ENCODE data around the gene DCBLD1. TPM values are rescaled to one million over a fixed set of nuclear protein-coding genes. Genes with fewer than 3 reads are reported as not detected.

DCBLD1 gene
- total and polyA plus RNA-seq, 2 of the 13 experiments (the other 11 are each of a cell fraction or from before 2014, with no cell fraction given), result 23.2 to 41.5 TPM

GRCh38 chr6:117449549-117450439, 32.7 kb upstream of the DCBLD1 start (continued):
- TF ChIP-seq, protein P1, sequence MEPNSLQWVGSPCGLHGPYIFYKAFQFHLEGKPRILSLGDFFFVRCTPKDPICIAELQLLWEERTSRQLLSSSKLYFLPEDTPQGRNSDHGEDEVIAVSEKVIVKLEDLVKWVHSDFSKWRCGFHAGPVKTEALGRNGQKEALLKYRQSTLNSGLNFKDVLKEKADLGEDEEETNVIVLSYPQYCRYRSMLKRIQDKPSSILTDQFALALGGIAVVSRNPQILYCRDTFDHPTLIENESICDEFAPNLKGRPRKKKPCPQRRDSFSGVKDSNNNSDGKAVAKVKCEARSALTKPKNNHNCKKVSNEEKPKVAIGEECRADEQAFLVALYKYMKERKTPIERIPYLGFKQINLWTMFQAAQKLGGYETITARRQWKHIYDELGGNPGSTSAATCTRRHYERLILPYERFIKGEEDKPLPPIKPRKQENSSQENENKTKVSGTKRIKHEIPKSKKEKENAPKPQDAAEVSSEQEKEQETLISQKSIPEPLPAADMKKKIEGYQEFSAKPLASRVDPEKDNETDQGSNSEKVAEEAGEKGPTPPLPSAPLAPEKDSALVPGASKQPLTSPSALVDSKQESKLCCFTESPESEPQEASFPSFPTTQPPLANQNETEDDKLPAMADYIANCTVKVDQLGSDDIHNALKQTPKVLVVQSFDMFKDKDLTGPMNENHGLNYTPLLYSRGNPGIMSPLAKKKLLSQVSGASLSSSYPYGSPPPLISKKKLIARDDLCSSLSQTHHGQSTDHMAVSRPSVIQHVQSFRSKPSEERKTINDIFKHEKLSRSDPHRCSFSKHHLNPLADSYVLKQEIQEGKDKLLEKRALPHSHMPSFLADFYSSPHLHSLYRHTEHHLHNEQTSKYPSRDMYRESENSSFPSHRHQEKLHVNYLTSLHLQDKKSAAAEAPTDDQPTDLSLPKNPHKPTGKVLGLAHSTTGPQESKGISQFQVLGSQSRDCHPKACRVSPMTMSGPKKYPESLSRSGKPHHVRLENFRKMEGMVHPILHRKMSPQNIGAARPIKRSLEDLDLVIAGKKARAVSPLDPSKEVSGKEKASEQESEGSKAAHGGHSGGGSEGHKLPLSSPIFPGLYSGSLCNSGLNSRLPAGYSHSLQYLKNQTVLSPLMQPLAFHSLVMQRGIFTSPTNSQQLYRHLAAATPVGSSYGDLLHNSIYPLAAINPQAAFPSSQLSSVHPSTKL (CRISPR knock-in tag; IDR thresholded peaks at IDR 0.05), result 0 out of 2 replicates have a peak, but pooled peaks have one; percentile 29
- TF ChIP-seq RAD21 (CRISPR knock-in tag; IDR thresholded peaks at IDR 0.05), result peak; percentile 75
- TF ChIP-seq, protein P2, sequence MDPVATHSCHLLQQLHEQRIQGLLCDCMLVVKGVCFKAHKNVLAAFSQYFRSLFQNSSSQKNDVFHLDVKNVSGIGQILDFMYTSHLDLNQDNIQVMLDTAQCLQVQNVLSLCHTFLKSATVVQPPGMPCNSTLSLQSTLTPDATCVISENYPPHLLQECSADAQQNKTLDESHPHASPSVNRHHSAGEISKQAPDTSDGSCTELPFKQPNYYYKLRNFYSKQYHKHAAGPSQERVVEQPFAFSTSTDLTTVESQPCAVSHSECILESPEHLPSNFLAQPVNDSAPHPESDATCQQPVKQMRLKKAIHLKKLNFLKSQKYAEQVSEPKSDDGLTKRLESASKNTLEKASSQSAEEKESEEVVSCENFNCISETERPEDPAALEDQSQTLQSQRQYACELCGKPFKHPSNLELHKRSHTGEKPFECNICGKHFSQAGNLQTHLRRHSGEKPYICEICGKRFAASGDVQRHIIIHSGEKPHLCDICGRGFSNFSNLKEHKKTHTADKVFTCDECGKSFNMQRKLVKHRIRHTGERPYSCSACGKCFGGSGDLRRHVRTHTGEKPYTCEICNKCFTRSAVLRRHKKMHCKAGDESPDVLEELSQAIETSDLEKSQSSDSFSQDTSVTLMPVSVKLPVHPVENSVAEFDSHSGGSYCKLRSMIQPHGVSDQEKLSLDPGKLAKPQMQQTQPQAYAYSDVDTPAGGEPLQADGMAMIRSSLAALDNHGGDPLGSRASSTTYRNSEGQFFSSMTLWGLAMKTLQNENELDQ (CRISPR knock-in tag; IDR thresholded peaks at IDR 0.05; ENCODE audit: borderline replicate concordance), result no peak
- no peak for TF ChIP-seq ZNF138 (CRISPR knock-in tag; IDR thresholded peaks at IDR 0.05; ENCODE audit: low read depth)
- peak; percentile 41; the same call in 1 of the 2 replicates for TF ChIP-seq HOXA5 (CRISPR knock-in tag; IDR thresholded peaks at IDR 0.05)
- no peak for TF ChIP-seq HNRNPLL (IDR thresholded peaks at IDR 0.05; ENCODE audit: low read depth, low read length, poor library complexity, severe bottlenecking)
- TF ChIP-seq STAG1 (CRISPR knock-in tag; IDR thresholded peaks at IDR 0.05), result peak; percentile 92
- TF ChIP-seq ATF1 (CRISPR knock-in tag; IDR thresholded peaks at IDR 0.05), result 0 out of 2 replicates have a peak, but pooled peaks have one; percentile 20
- 0 out of 2 replicates have a peak, but pooled peaks have one; percentile 18 for TF ChIP-seq ELF3 (CRISPR knock-in tag; IDR thresholded peaks at IDR 0.05)
- peak; percentile 33; the same call in 1 of the 2 replicates for TF ChIP-seq ZNF605 (CRISPR knock-in tag; IDR thresholded peaks at IDR 0.05)
- TF ChIP-seq ZNF33B (CRISPR knock-in tag; IDR thresholded peaks at IDR 0.05), result no peak
- peak; percentile 76 for TF ChIP-seq SMC3 (IDR thresholded peaks at IDR 0.05; ENCODE audit: low read length)
- TF ChIP-seq, protein P3, sequence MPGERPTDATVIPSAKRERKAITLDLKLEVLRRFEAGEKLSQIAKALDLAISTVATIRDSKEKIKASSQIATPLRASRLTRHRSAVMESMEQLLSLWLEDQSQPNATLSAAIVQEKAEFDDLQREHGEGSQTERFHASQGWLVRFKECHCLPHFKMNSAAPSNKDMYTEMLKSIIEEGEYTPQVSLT (CRISPR knock-in tag; IDR thresholded peaks at IDR 0.05; ENCODE audit: borderline replicate concordance, low read depth), result no peak
- 0 out of 2 replicates have a peak, but pooled peaks have one; percentile 20 for TF ChIP-seq MIXL1 (CRISPR knock-in tag; IDR thresholded peaks at IDR 0.05)
- TF ChIP-seq NKX3-1 (CRISPR knock-in tag; IDR thresholded peaks at IDR 0.05), result no peak
- TF ChIP-seq NFE2L2 (IDR thresholded peaks at IDR 0.05; ENCODE audit: low read length), result no peak
- TF ChIP-seq JDP2 (CRISPR knock-in tag; IDR thresholded peaks at IDR 0.05; ENCODE audit: borderline replicate concordance), result no peak
- 0 out of 2 replicates have a peak, but pooled peaks have one; percentile 12 for TF ChIP-seq ARID3A (IDR thresholded peaks at IDR 0.05; ENCODE audit: low read depth, low read length)
- TF ChIP-seq GABPB1 (CRISPR knock-in tag; IDR thresholded peaks at IDR 0.05), result no peak
- TF ChIP-seq, protein P4, sequence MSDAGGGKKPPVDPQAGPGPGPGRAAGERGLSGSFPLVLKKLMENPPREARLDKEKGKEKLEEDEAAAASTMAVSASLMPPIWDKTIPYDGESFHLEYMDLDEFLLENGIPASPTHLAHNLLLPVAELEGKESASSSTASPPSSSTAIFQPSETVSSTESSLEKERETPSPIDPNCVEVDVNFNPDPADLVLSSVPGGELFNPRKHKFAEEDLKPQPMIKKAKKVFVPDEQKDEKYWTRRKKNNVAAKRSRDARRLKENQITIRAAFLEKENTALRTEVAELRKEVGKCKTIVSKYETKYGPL (CRISPR knock-in tag; IDR thresholded peaks at IDR 0.05), result peak; percentile 45; the same call in 1 of the 2 replicates
